ENCODE measurements around the gene CFAP74. TPM values are rescaled to one million over a fixed set of nuclear protein-coding genes. Genes with fewer than 3 reads are reported as not detected.
A peak's percentile ranks its signal among the peaks of the same experiment; 100 is the strongest.

The CFAP74 gene, protein sequence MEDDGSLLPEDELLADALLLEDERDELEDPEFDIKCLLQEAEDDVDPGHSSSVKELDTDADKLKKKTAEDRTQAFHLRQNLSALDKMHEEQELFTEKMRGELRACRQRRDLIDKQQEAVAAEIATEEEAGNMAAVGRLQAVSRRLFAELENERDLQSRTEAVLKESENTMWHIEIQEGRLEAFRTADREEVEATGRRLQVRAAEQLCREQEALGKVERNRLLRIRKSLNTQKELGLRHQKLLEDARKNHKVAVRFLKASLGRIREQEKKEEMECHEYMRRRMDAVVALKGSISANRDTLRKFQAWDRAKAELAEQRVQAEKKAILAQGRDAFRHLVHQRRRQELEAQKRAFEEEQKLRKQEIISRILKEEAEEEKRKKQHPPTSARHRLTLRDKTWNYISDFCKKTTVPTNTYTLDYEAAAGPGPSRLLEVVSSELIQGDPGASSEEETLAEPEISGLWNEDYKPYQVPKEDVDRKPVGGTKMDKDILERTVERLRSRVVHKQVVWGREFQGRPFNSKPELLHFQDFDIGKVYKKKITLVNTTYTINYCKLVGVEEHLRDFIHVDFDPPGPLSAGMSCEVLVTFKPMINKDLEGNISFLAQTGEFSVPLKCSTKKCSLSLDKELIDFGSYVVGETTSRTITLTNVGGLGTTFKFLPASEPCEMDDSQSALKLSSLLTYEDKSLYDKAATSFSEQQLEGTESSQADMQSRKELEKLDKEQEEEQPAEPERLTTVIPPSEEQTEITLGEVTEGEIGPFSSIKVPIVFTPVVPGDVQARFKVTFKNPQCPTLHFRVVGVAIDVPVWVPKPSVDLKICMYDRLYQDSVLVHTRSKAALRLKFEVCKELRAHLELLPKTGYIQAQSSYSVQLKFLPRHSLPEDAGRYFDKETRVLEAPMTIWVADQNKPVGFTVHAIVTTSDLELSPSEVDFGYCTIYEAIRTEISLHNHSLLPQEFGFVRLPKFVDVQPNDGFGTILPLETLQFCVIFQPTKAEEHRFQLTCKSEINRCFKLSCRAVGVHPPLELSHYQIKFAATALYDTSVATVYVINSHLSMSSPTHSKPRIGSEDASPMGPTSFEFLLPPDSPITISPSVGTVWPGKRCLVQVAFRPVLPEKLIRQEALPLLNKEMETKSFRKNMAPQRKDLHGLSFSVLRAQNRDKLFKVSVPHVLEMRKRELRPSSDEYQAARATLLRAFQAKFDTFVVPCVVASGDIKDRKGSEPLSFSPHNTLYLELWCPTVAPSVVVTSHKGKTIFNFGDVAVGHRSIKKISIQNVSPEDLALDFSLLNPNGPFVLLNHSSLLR (N-terminal part only)
- total RNA-seq (2021) (not detected in 2 replicates), Bru-seq, nascent RNA (percentile 1 among the genes with signal in this experiment), BruChase-seq, experiment 1, labeled RNA remaining after a 2-hour chase (percentile 3 among the genes with signal in this experiment), BruChase-seq, experiment 2, labeled RNA remaining after a 6-hour chase (percentile 5 among the genes with signal in this experiment)
- long read RNA-seq, result 0 reads

DNA sequence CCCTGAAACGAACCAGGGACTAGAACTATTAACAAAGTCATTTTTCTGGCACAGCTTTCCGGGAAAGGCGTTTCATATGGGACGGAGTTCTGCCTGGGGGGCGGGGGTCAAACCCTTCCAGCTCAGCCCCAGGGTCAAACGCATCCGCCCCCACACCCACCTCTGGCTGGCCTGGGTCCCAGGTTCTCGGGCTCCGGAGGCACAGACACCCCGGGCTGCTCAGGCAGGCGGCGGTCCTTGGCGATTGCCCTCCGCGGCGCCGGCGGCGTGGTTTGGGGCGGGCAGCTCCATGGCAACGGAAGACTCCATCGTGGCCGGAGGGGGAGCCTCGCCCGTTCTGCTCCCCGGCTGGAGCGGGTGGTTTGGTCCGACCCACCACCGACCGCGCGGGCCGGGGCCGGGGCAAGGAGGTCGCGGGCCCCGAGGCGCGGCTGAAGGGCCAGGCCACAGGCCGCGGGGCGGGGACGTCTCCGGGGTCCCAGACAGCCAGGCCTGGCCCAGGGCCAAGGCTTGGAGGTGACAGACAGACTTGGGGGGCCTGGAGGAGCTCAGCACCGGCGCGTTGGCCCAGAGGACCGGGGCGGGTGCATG is at the start of gene CFAP74:
Gene CFAP74, minus strand, starts transcription at position 246 of the 591 bp plus-strand sequence. CDS start 12,830 bp downstream, outside the sequence.
- POLR2A ChIA-PET (ENCODE audit: low non-redundant PET), result no interaction called here

DNA sequence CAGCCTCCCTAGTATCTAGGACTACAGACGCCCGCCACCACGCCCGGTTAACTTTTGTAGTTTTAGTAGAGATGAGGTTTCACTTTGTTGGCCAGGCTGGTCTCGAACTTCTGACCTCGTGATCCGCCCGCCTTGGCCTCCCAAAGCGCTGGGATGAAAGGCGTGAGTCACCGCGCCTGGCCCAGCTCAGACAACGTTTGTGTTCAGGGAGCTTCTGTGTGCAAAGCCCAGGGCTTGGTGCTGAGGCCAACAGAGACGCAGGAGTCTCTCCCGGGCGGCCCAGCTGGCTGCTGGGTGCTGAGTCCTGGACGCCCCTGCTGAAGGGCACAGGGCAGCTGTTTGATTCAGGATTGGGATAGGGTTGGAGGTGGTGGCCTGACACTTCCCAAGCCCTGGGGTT is 49.6 kb upstream of the CFAP74 start:
- CTCF ChIA-PET, result no interaction called here
- H3K4me1 ChIP-seq (ENCODE audit: insufficient read depth, low read length, poor library complexity, severe bottlenecking), result no peaks in the 10 kb centered on the region
- no TSS peak for BruUV-seq (replicated peaks)
- POLR2A ChIA-PET (ENCODE audit: low non-redundant PET), result no interaction called here
- peaks cover 40% of the 10 kb centered on the region for H3K27me3 ChIP-seq (replicated peaks; ENCODE audit: insufficient read depth, low read depth, low read length, poor library complexity)
- H3K27ac ChIP-seq (ENCODE audit: low read depth, low read length, poor library complexity, severe bottlenecking), result no peak overlapping the region
- intact Hi-C loops (cut with micrococcal nuclease; ENCODE audit: unreplicated experiment), result no loop called here
- no peak for DNase-seq (ENCODE audit: low spot score)
- TF ChIP-seq EZH2 (IDR thresholded peaks at IDR 0.05; ENCODE audit: borderline replicate concordance, low read depth, low read length, poor library complexity, severe bottlenecking), result no peak
- TF ChIP-seq, protein P1, sequence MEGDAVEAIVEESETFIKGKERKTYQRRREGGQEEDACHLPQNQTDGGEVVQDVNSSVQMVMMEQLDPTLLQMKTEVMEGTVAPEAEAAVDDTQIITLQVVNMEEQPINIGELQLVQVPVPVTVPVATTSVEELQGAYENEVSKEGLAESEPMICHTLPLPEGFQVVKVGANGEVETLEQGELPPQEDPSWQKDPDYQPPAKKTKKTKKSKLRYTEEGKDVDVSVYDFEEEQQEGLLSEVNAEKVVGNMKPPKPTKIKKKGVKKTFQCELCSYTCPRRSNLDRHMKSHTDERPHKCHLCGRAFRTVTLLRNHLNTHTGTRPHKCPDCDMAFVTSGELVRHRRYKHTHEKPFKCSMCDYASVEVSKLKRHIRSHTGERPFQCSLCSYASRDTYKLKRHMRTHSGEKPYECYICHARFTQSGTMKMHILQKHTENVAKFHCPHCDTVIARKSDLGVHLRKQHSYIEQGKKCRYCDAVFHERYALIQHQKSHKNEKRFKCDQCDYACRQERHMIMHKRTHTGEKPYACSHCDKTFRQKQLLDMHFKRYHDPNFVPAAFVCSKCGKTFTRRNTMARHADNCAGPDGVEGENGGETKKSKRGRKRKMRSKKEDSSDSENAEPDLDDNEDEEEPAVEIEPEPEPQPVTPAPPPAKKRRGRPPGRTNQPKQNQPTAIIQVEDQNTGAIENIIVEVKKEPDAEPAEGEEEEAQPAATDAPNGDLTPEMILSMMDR (conservative IDR thresholded peaks at IDR 0.05; ENCODE audit: low read depth, low read length), result no peak
- no peak overlapping the region for H3K4me3 ChIP-seq (ENCODE audit: low read depth, low read length, poor library complexity, severe bottlenecking)
- no peaks in the 10 kb centered on the region for H3K36me3 ChIP-seq (ENCODE audit: insufficient read depth, low read length, poor library complexity, severe bottlenecking)
- no peaks in the 10 kb centered on the region for H3K9me3 ChIP-seq (ENCODE audit: low read depth, low read length, poor library complexity, severe bottlenecking)

More for the DNA sequence above, at the start of gene CFAP74:
- Histone ChIP-seq H3K4me3 (ENCODE audit: low read depth, low read length, poor library complexity, severe bottlenecking) (no peak within 1 kb of the TSS), H3K36me3 (ENCODE audit: insufficient read depth, low read length, poor library complexity, severe bottlenecking) (no peaks in the 10 kb centered on the region), H3K27me3 (replicated peaks; ENCODE audit: insufficient read depth, low read depth, low read length, poor library complexity) (peaks cover 31% of the 10 kb centered on the region), H3K27ac (ENCODE audit: low read depth, low read length, poor library complexity, severe bottlenecking) (no peak within 1 kb of the TSS), H3K4me1 (ENCODE audit: insufficient read depth, low read length, poor library complexity, severe bottlenecking) (no peaks in the 10 kb centered on the region), H3K9me3 (ENCODE audit: low read depth, low read length, poor library complexity, severe bottlenecking) (no peaks in the 10 kb centered on the region)
- no TSS peak for BruUV-seq (replicated peaks)
- peak; percentile 44 for DNase-seq (ENCODE audit: low spot score)
- intact Hi-C loops (cut with micrococcal nuclease; ENCODE audit: unreplicated experiment), result no loop called here
- TF ChIP-seq, protein P1 (conservative IDR thresholded peaks at IDR 0.05; ENCODE audit: low read depth, low read length), result no peak
- peak; percentile 55 for TF ChIP-seq EZH2 (IDR thresholded peaks at IDR 0.05; ENCODE audit: borderline replicate concordance, low read depth, low read length, poor library complexity, severe bottlenecking)
- CTCF ChIA-PET, result interaction anchor here (0.5 kb wide), 1 partner anchor 145 kb away, joined by 3 read pairs; no protein-coding TSS in a partner anchor
